KMS-11 (cell line): Measurements from ENCODE around the gene KDELR3.

Experiments used
- H2AFZ ChIP-seq: fragments of 200-600 bp; sonication (generic); 2 replicates; pipeline ENCODE4 v1.6.1; 2016; ENCODE audit warnings: antibody characterized with exemption, mixed run types, low read depth
- H3K27ac ChIP-seq: fragments of 200-600 bp; sonication (generic); 2 replicates; pipeline ENCODE4 v1.6.1; 2016; ENCODE audit warnings: mild to moderate bottlenecking, mixed run types
- H3K27me3 ChIP-seq: fragments of 200-600 bp; sonication (generic); 2 replicates; pipeline ENCODE4 v1.6.1; 2017; ENCODE audit warnings: mild to moderate bottlenecking, low read depth, mixed run types, moderate library complexity; ENCODE audit not compliant: insufficient read depth
- H3K36me3 ChIP-seq: fragments of 200-600 bp; sonication (generic); 2 replicates; pipeline ENCODE4 v1.6.1; 2017; ENCODE audit warnings: mild to moderate bottlenecking, mixed run types; ENCODE audit not compliant: insufficient read depth
- H3K4me1 ChIP-seq: fragments of 200-600 bp; sonication (generic); 2 replicates; pipeline ENCODE4 v1.6.1; 2016; ENCODE audit warnings: mild to moderate bottlenecking, low read depth, mixed run types; ENCODE audit not compliant: poor library complexity, severe bottlenecking
- H3K4me2 ChIP-seq: fragments of 200-600 bp; sonication (generic); 2 replicates; pipeline ENCODE4 v1.7.0; 2016; ENCODE audit warnings: mild to moderate bottlenecking, mixed run types
- H3K4me3 ChIP-seq: fragments of 200-600 bp; sonication (generic); IDR thresholded peaks from 2 replicates; pipeline ENCODE4 v1.6.1; 2017; ENCODE audit warnings: low read depth, low read length, mixed read lengths; ENCODE audit not compliant: insufficient read depth
- H3K79me2 ChIP-seq: fragments of 200-600 bp; sonication (generic); 2 replicates; pipeline ENCODE4 v1.6.1; 2016; ENCODE audit warnings: low read depth, mixed run types; ENCODE audit not compliant: insufficient read depth
- H3K9ac ChIP-seq: fragments of 200-600 bp; sonication (generic); 2 replicates; pipeline ENCODE4 v1.6.1; 2016; ENCODE audit warnings: mild to moderate bottlenecking, mixed run types
- H4K20me1 ChIP-seq: fragments of 200-600 bp; sonication (generic); 2 replicates; pipeline ENCODE4 v1.6.1; 2016; ENCODE audit warnings: mild to moderate bottlenecking, mixed run types; ENCODE audit not compliant: insufficient read depth
- CTCF ChIP-seq: fragments of 200-600 bp; sonication (generic); conservative IDR thresholded peaks from 2 replicates; pipeline ENCODE4 v1.6.1; 2017; ENCODE audit warnings: low read depth, mild to moderate bottlenecking, antibody characterized with exemption, low read length, moderate library complexity, mixed read lengths

Gene KDELR3

GRCh38 chr22:38513063-38513462, 45.2 kb downstream of the KDELR3 start:
- no peak overlapping the region for H3K27ac ChIP-seq
- H3K4me2 ChIP-seq = no peak overlapping the region
- H3K4me3 ChIP-seq = no peak overlapping the region
- peaks cover 10% of the 10 kb centered on the region for H3K4me1 ChIP-seq
- H3K36me3 ChIP-seq = no peaks in the 10 kb centered on the region
- no peak overlapping the region for H3K9ac ChIP-seq
- peak; percentile 51; the same call in 1 of the 2 replicates for TF ChIP-seq CTCF
- peak overlapping the region; percentile 20; the same call in 1 of the 2 replicates for H2AFZ ChIP-seq
- no peaks in the 10 kb centered on the region for H3K27me3 ChIP-seq
- no peaks in the 10 kb centered on the region for H4K20me1 ChIP-seq
- no peaks in the 10 kb centered on the region for H3K79me2 ChIP-seq

- no peak overlapping the region for H3K4me3 ChIP-seq
- no peaks in the 10 kb centered on the region for H4K20me1 ChIP-seq
- no peaks in the 10 kb centered on the region for H3K27me3 ChIP-seq
- H3K4me2 ChIP-seq = no peak overlapping the region
- peaks cover under 1% of the 10 kb centered on the region for H3K4me1 ChIP-seq
- H3K27ac ChIP-seq = no peak overlapping the region
- H2AFZ ChIP-seq = no peak overlapping the region
- H3K9ac ChIP-seq = no peak overlapping the region
- no peak for TF ChIP-seq CTCF
- H3K36me3 ChIP-seq = no peaks in the 10 kb centered on the region
- H3K79me2 ChIP-seq = no peaks in the 10 kb centered on the region
Measured at GRCh38 chr22:38518620-38519019, 50.7 kb downstream of the KDELR3 start.

GRCh38 chr22:38519453-38520250, 51.8 kb downstream of the KDELR3 start:
- TF ChIP-seq CTCF = no peak
- no peaks in the 10 kb centered on the region for H3K36me3 ChIP-seq
- no peaks in the 10 kb centered on the region for H3K27me3 ChIP-seq
- H3K79me2 ChIP-seq = no peaks in the 10 kb centered on the region
- H3K4me2 ChIP-seq = no peak overlapping the region
- H2AFZ ChIP-seq = no peak overlapping the region
- H3K27ac ChIP-seq = no peak overlapping the region
- no peak overlapping the region for H3K4me3 ChIP-seq
- H3K9ac ChIP-seq = no peak overlapping the region
- H4K20me1 ChIP-seq = no peaks in the 10 kb centered on the region
- H3K4me1 ChIP-seq = no peaks in the 10 kb centered on the region

GRCh38 chr22:38523029-38523428, 55.1 kb downstream of the KDELR3 start:
- H4K20me1 ChIP-seq = no peaks in the 10 kb centered on the region
- no peak overlapping the region for H3K9ac ChIP-seq
- H3K36me3 ChIP-seq = no peaks in the 10 kb centered on the region
- TF ChIP-seq CTCF = no peak
- no peak overlapping the region for H3K4me2 ChIP-seq
- H3K27me3 ChIP-seq = no peaks in the 10 kb centered on the region
- no peak overlapping the region for H3K27ac ChIP-seq
- no peak overlapping the region for H3K4me3 ChIP-seq
- no peaks in the 10 kb centered on the region for H3K4me1 ChIP-seq
- H2AFZ ChIP-seq = no peak overlapping the region
- H3K79me2 ChIP-seq = no peaks in the 10 kb centered on the region
